Spinal cord (tissue), 10 donors: ENCODE results near the gene CHTOP. TPM values are rescaled to one million over a fixed set of nuclear protein-coding genes. Genes with fewer than 3 reads are reported as not detected.

ENCODE experiments used
- DNase-seq, 6 donors: peaks; one replicate each; pipeline versions ENCODE4 v3.0.0 to v3.0.0-alpha.2; 2013 to 2015; ENCODE audit warnings: low spot score in 6 of 6, low read depth in 4 of 6
- H3K27ac ChIP-seq: one replicate; pipeline ENCODE4 v1.5.1; 2013; ENCODE audit warnings: low read depth, low read length, control low read depth
- H3K27me3 ChIP-seq: one replicate; pipeline ENCODE4 v1.6.1; 2013; ENCODE audit warnings: low read length; ENCODE audit not compliant: control insufficient read depth, insufficient read depth
- H3K36me3 ChIP-seq: one replicate; pipeline ENCODE4 v1.6.1; 2013; ENCODE audit warnings: low read length; ENCODE audit not compliant: control insufficient read depth, insufficient read depth
- H3K4me1 ChIP-seq: one replicate; pipeline ENCODE4 v1.6.1; 2013; ENCODE audit warnings: low read length; ENCODE audit not compliant: control insufficient read depth, insufficient read depth
- H3K4me3 ChIP-seq: one replicate; pipeline ENCODE4 v1.5.1; 2013; ENCODE audit warnings: low read depth, low read length, control low read depth
- H3K9me3 ChIP-seq: one replicate; pipeline ENCODE4 v1.6.1; 2013; ENCODE audit warnings: low read length; ENCODE audit not compliant: control insufficient read depth, insufficient read depth
- WGBS: methylation state at CpG from one replicate; pipeline ENCODE4 v1.1.5; 2013; ENCODE audit warnings: missing lambda C conversion rate; ENCODE audit not compliant: insufficient coverage; 5-methylcytosine and 5-hydroxymethylcytosine counted together
- polyA plus RNA-seq, 2 donors: library from polyadenylated mRNA; unstranded; fragments of 120-200 nt; gene quantifications; one replicate each; pipeline ENCODE4 v1.2.1, GENCODE V29; 2013; ENCODE audit not compliant: insufficient read length in 2 of 2
- total RNA-seq, 2 donors: library from RNA; depleted of rRNA in 1 of 2; stranded (reverse); fragments of 120-200 nt in 1 of 2; fragments of >200 nt in 1 of 2; gene quantifications; one replicate each; pipeline versions ENCODE4 v1.2.3 to v1.2.4, GENCODE V29; 2013 to 2014
- donor health status: healthy.

The CHTOP gene
- total and polyA plus RNA-seq, 4 donors, result 56.9 to 127 (median 86.6) TPM

DNA sequence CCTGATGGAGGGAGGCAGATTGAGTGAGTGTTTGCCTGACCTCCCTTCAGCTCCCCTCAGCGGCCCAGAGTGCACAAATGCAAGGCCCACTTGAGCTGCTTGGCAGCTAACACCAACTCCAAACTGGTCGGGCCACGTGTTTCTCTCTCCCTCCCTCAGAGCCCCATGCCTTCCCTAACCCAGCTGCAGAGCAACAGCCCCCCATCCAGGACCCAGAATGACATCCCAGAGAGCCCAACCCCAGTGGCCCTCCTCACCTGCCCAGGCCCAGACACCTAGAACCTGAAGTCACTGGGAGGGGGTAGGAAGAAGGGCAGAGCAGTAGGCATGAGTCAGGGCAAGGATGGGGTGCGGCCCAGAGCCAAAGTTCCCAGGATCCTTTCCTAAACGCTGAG lies 17.0 kb upstream of the CHTOP start:
- Histone ChIP-seq H3K4me1 (peaks cover 22% of the 10 kb centered on the region), H3K27ac (no peak overlapping the region), H3K9me3 (no peaks in the 10 kb centered on the region), H3K36me3 (peaks cover 4% of the 10 kb centered on the region), H3K4me3 (no peak overlapping the region), H3K27me3 (no peaks in the 10 kb centered on the region)
- 78% methylated on average over 4 of the region's 5 CpGs for WGBS
- no peak for DNase-seq

DNA sequence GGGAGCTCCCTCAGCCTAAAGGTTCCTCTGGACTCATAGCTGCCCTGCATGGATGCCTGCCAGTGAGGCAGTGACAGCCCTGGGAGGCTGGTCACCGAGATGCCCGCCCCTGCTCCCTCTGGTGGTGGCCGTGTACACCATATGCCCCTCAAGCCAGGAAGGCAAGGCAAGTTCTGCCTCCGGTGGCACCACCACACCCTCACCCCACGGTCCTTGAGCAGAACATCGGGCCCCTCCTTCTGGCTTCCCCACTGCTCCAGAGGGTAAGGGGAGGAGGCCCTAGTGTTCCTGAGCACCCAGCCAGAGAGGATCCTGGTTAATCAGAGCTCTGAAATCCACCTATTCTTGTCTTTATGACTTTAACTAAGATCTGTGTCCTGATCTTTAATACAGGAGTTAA lies 16.2 kb upstream of the CHTOP start:
- peak in 1 of 6 donors; percentile 44 for DNase-seq
- Histone ChIP-seq H3K36me3 (peaks cover 4% of the 10 kb centered on the region), H3K27me3 (no peaks in the 10 kb centered on the region), H3K9me3 (no peaks in the 10 kb centered on the region), H3K4me3 (no peak overlapping the region), H3K27ac (no peak overlapping the region), H3K4me1 (peaks cover 14% of the 10 kb centered on the region)
- 75% methylated on average over 6 of the region's 6 CpGs for WGBS

- Histone ChIP-seq H3K36me3 (peaks cover 4% of the 10 kb centered on the region), H3K27ac (no peak overlapping the region), H3K9me3 (no peaks in the 10 kb centered on the region), H3K4me3 (no peak overlapping the region), H3K4me1 (peaks cover 6% of the 10 kb centered on the region), H3K27me3 (no peaks in the 10 kb centered on the region)
- 96% methylated on average over 5 of the region's 6 CpGs for whole genome bisulfite sequencing
- no peak for DNase-seq
Observed at GRCh38 chr1:153619171-153619570, 14.7 kb upstream of the CHTOP start.

- no peaks in the 10 kb centered on the region for H3K9me3 ChIP-seq
- 66% methylated on average over 7 of the region's 7 CpGs for WGBS
- no peaks in the 10 kb centered on the region for H3K27me3 ChIP-seq
- H3K27ac ChIP-seq, result no peak overlapping the region
- H3K4me3 ChIP-seq, result no peak overlapping the region
- H3K36me3 ChIP-seq, result peaks cover 4% of the 10 kb centered on the region
- DNase-seq, result no peak
- peaks cover 25% of the 10 kb centered on the region for H3K4me1 ChIP-seq
Observed at GRCh38 chr1:153623101-153623500, 10.8 kb upstream of the CHTOP start.

- H3K4me1 ChIP-seq, result peaks cover 42% of the 10 kb centered on the region
- no peak overlapping the region for H3K4me3 ChIP-seq
- H3K36me3 ChIP-seq, result peaks cover 2% of the 10 kb centered on the region
- H3K27me3 ChIP-seq, result no peaks in the 10 kb centered on the region
- DNase-seq, result no peak
- 91% methylated on average over 7 of the region's 10 CpGs for WGBS
- no peaks in the 10 kb centered on the region for H3K9me3 ChIP-seq
- no peak overlapping the region for H3K27ac ChIP-seq
Observed at GRCh38 chr1:153624965-153625611, 8.8 kb upstream of the CHTOP start.

- Histone ChIP-seq H3K4me3 (peak overlapping the region; percentile 40), H3K27me3 (no peaks in the 10 kb centered on the region), H3K9me3 (no peaks in the 10 kb centered on the region), H3K27ac (peak overlapping the region; percentile 75), H3K36me3 (no peaks in the 10 kb centered on the region), H3K4me1 (peaks cover 42% of the 10 kb centered on the region)
- no CpG with 5 or more reads among the region's 3 CpGs for WGBS
- no peak for DNase-seq
Observed at GRCh38 chr1:153626477-153626903, 7.4 kb upstream of the CHTOP start.

GRCh38 chr1:153626904-153627714 lies 6.8 kb upstream of the CHTOP start, which contains the start of gene S100A13:
Gene S100A13, minus strand, starts transcription at chr1:153627505. Its CDS starts 1,033 bp downstream, at chr1:153626472.
- peaks cover 42% of the 10 kb centered on the region for H3K4me1 ChIP-seq
- DNase-seq, result peak in 2 of 6 donors; percentile 72 to 78
- no peaks in the 10 kb centered on the region for H3K9me3 ChIP-seq
- no peaks in the 10 kb centered on the region for H3K27me3 ChIP-seq
- H3K4me3 ChIP-seq, result peak within 1 kb of the TSS; percentile 40
- WGBS, result 9% methylated on average over 20 of the region's 28 CpGs
- no peaks in the 10 kb centered on the region for H3K36me3 ChIP-seq
- peak within 1 kb of the TSS; percentile 75 for H3K27ac ChIP-seq

GRCh38 chr1:153627715-153628626 lies 5.9 kb upstream of the CHTOP start, which contains the start of gene S100A1:
Gene S100A1, plus strand, starts transcription at chr1:153628434. Its CDS starts 2,088 bp downstream, at chr1:153630522.
- Histone ChIP-seq H3K9me3 (no peaks in the 10 kb centered on the region), H3K27me3 (no peaks in the 10 kb centered on the region), H3K4me1 (peaks cover 42% of the 10 kb centered on the region), H3K4me3 (peak within 1 kb of the TSS; percentile 40), H3K27ac (peak within 1 kb of the TSS; percentile 75), H3K36me3 (no peaks in the 10 kb centered on the region)
- no peak for DNase-seq
- 55% methylated on average over 4 of the region's 10 CpGs for WGBS

GRCh38 chr1:153628638-153629342 lies 5.1 kb upstream of the CHTOP start:
- Histone ChIP-seq H3K4me3 (no peak overlapping the region), H3K9me3 (no peaks in the 10 kb centered on the region), H3K27ac (no peak overlapping the region), H3K4me1 (peaks cover 49% of the 10 kb centered on the region), H3K27me3 (no peaks in the 10 kb centered on the region), H3K36me3 (no peaks in the 10 kb centered on the region)
- DNase-seq, result no peak
- 63% methylated on average over 2 of the region's 6 CpGs for WGBS
